SH-SY5Y (cell line): ENCODE measurements around the gene CCSER1.

ENCODE experiments used
- GATA2 ChIP-seq: IDR thresholded peaks from 2 replicates; pipeline ENCODE4 v1.6.1; 2011; ENCODE audit warnings: mild to moderate bottlenecking, low read depth, low read length
- GATA3 ChIP-seq: IDR thresholded peaks from 2 replicates; pipeline ENCODE4 v1.6.1; 2011; ENCODE audit warnings: low read depth, mild to moderate bottlenecking, low read length, moderate library complexity

DNA sequence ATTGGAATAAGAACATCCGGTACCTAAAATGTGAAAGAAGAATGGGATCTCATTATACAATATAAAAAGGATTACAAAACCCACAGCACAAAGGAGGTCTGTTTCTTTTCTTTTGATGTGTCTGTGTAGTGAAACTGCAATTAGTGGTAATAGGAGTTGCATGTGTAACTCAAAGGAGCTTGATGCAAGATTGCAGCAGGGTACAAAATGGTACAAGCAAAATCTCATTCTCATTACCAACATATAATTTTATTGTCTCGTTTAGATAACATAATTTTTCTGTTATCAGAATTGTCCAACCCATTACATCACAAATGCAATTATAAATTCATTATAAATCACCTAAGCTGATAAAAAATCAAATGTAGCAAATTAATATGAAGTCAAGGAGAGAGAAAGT, 47.1 kb upstream of the CCSER1 start:
- TF ChIP-seq GATA3 (peak; percentile 91), GATA2 (peak; percentile 69)
